ENCODE measurements around the gene TWF1. TPM values are rescaled to one million over a fixed set of nuclear protein-coding genes. Genes with fewer than 3 reads are reported as not detected.

The TWF1 gene
- total RNA-seq, 1 experiment from 2014 or later, result 28.4 TPM

DNA sequence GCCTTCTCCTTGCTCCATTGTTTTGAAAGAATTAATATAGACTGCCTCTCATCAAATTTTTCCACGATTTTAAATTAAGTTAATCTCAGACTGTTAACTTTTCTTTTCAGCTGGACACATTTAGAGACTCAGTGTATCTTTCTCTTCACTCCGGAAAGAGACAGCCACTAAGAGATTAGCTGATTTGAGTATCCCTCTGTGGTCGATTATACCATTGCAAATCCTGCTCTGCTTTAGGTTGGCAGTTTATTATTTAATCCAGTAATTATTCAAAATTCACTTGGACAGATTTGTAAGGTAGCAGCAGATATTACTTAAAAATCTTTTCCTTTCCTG is 588 bp upstream of the TWF1 start:
- H3K27ac Mint-ChIP-seq, result peak overlapping the region; percentile 100
- TF ChIP-seq, protein P1, sequence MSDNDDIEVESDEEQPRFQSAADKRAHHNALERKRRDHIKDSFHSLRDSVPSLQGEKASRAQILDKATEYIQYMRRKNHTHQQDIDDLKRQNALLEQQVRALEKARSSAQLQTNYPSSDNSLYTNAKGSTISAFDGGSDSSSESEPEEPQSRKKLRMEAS (CRISPR knock-in tag; IDR thresholded peaks at IDR 0.05), result no peak
- TF ChIP-seq NR3C1 (CRISPR knock-in tag; conservative IDR thresholded peaks at IDR 0.05; ENCODE audit: low read depth) (no peak), MYBL2 (CRISPR knock-in tag; IDR thresholded peaks at IDR 0.05) (no peak), TCF7 (CRISPR knock-in tag; IDR thresholded peaks at IDR 0.05; ENCODE audit: low read depth) (no peak), TEAD1 (CRISPR knock-in tag; IDR thresholded peaks at IDR 0.05) (no peak), ETV6 (CRISPR knock-in tag; IDR thresholded peaks at IDR 0.05) (no peak), RELA (CRISPR knock-in tag; IDR thresholded peaks at IDR 0.05; ENCODE audit: borderline replicate concordance) (no peak), ZNF423 (CRISPR knock-in tag; IDR thresholded peaks at IDR 0.05) (no peak), IRF2 (CRISPR knock-in tag; IDR thresholded peaks at IDR 0.05; ENCODE audit: borderline replicate concordance, low read depth) (no peak), ZNF121 (CRISPR knock-in tag; IDR thresholded peaks at IDR 0.05) (no peak), ZNF232 (CRISPR knock-in tag; IDR thresholded peaks at IDR 0.05) (no peak), JUN (CRISPR knock-in tag; IDR thresholded peaks at IDR 0.05) (no peak), FOXP1 (CRISPR knock-in tag; IDR thresholded peaks at IDR 0.05; ENCODE audit: borderline replicate concordance) (no peak), ZNF263 (CRISPR knock-in tag; IDR thresholded peaks at IDR 0.05; ENCODE audit: low read depth) (no peak), MXD4 (CRISPR knock-in tag; IDR thresholded peaks at IDR 0.05; ENCODE audit: borderline replicate concordance) (no peak), EMX1 (CRISPR knock-in tag; IDR thresholded peaks at IDR 0.05) (no peak)
- TF ChIP-seq, protein P2, sequence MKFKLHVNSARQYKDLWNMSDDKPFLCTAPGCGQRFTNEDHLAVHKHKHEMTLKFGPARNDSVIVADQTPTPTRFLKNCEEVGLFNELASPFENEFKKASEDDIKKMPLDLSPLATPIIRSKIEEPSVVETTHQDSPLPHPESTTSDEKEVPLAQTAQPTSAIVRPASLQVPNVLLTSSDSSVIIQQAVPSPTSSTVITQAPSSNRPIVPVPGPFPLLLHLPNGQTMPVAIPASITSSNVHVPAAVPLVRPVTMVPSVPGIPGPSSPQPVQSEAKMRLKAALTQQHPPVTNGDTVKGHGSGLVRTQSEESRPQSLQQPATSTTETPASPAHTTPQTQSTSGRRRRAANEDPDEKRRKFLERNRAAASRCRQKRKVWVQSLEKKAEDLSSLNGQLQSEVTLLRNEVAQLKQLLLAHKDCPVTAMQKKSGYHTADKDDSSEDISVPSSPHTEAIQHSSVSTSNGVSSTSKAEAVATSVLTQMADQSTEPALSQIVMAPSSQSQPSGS (CRISPR knock-in tag; IDR thresholded peaks at IDR 0.05; ENCODE audit: borderline replicate concordance, low read depth), result no peak
- TF ChIP-seq, protein P3, sequence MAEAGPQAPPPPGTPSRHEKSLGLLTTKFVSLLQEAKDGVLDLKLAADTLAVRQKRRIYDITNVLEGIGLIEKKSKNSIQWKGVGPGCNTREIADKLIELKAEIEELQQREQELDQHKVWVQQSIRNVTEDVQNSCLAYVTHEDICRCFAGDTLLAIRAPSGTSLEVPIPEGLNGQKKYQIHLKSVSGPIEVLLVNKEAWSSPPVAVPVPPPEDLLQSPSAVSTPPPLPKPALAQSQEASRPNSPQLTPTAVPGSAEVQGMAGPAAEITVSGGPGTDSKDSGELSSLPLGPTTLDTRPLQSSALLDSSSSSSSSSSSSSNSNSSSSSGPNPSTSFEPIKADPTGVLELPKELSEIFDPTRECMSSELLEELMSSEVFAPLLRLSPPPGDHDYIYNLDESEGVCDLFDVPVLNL (CRISPR knock-in tag; IDR thresholded peaks at IDR 0.05; ENCODE audit: borderline replicate concordance, low read depth), result no peak
- TF ChIP-seq, protein P4, sequence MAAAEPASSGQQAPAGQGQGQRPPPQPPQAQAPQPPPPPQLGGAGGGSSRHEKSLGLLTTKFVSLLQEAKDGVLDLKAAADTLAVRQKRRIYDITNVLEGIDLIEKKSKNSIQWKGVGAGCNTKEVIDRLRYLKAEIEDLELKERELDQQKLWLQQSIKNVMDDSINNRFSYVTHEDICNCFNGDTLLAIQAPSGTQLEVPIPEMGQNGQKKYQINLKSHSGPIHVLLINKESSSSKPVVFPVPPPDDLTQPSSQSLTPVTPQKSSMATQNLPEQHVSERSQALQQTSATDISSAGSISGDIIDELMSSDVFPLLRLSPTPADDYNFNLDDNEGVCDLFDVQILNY (CRISPR knock-in tag; IDR thresholded peaks at IDR 0.05), result no peak

DNA sequence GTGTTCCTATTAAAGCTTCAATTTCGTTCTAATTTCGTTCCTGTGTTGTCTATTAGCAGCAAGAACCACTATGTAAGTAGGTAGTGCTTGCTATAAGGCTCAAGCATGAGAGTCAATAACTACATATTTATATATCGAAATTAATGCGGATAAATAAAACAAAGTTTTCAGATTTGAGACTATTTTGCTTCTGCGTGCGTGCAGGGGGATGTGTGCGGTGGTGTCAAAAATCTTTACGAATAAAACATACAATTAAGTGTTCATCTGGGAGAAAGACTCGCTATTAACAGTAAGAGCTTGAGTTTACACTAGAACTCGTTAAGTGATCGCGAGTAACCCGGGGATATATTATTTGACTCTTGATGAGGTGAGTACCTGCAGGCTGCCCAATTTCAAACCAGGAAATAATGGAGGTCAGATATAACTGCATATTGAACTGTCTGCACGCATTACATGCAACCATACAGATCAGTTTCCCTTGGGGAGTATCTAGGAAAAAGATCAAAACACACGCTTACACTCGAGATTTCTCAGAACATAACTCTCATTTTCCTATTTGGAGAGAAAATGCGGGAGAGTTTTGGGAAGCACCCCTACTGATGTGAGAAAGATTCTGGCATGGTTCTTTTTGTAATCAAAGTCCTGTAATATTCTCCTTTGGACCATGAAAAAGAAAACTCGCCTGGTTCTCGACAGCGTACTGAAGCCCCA is 813 bp downstream of the TWF1 start:
- ChIA-PET POLR2A (interaction anchor here (1.0 to 1.4 kb wide), 4 partner anchors 31 to 70 kb away, joined by 3 to 9 read pairs (median 4); partner anchors contain the start of genes IRAK4, PUS7L and TMEM117), CTCF (interaction anchor here (1.0 to 2.9 kb wide), 8 partner anchors 9 to 970 kb away, joined by 3 to 28 read pairs (median 4); partner anchors contain the start of genes IRAK4 and PUS7L)
- Mint-ChIP-seq H3K9me3 (no peaks in the 10 kb centered on the region), H3K36me3 (peaks cover 19% of the 10 kb centered on the region), H3K27me3 (ENCODE audit: low read depth) (no peaks in the 10 kb centered on the region; the same call in 1 of the 2 replicates), H3K4me1 (peaks cover 12% of the 10 kb centered on the region), H3K27ac (peak overlapping the region; percentile 83), H3K4me3 (peak overlapping the region; percentile 99)
- ATAC-seq, result no peak
- TF ChIP-seq, protein P5, sequence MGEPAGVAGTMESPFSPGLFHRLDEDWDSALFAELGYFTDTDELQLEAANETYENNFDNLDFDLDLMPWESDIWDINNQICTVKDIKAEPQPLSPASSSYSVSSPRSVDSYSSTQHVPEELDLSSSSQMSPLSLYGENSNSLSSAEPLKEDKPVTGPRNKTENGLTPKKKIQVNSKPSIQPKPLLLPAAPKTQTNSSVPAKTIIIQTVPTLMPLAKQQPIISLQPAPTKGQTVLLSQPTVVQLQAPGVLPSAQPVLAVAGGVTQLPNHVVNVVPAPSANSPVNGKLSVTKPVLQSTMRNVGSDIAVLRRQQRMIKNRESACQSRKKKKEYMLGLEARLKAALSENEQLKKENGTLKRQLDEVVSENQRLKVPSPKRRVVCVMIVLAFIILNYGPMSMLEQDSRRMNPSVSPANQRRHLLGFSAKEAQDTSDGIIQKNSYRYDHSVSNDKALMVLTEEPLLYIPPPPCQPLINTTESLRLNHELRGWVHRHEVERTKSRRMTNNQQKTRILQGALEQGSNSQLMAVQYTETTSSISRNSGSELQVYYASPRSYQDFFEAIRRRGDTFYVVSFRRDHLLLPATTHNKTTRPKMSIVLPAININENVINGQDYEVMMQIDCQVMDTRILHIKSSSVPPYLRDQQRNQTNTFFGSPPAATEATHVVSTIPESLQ (CRISPR knock-in tag; IDR thresholded peaks at IDR 0.05), result no peak
- 0 out of 2 replicates have a peak, but pooled peaks have one; percentile 23 for TF ChIP-seq KAT7 (CRISPR knock-in tag; IDR thresholded peaks at IDR 0.05; ENCODE audit: borderline replicate concordance)
- no peak for DNase-seq (ENCODE audit: low spot score)

More for the DNA sequence above, 588 bp upstream of the TWF1 start:
- POLR2A ChIA-PET, result interaction anchor here (1.5 kb wide), 1 partner anchor 14 kb away, joined by 3 read pairs; no protein-coding TSS in a partner anchor
- H3K36me3 Mint-ChIP-seq, result peaks cover 10% of the 10 kb centered on the region
- no peak for ATAC-seq
- DNase-seq (ENCODE audit: low spot score), result no peak
- H3K4me3 Mint-ChIP-seq, result peak overlapping the region; percentile 99
- no peaks in the 10 kb centered on the region for H3K9me3 Mint-ChIP-seq
- H3K4me1 Mint-ChIP-seq, result peaks cover 12% of the 10 kb centered on the region
- no peaks in the 10 kb centered on the region; the same call in 1 of the 2 replicates for H3K27me3 Mint-ChIP-seq (ENCODE audit: low read depth)
- CTCF ChIA-PET, result interaction anchor here (0.7 to 2.9 kb wide), 7 partner anchors 13 to 108 kb away, joined by 3 to 28 read pairs (median 3); partner anchors contain the start of genes IRAK4 and PUS7L

Measured in WTC11 (cell line).